GM23248 (cell line): ENCODE data around the gene ELAVL1.

ENCODE experiments used
- EZH2 ChIP-seq: fragments of 200-600 bp; sonication (generic); IDR thresholded peaks from 2 replicates; pipeline ENCODE4 v1.6.1; 2018; ENCODE audit warnings: antibody characterized with exemption, mild to moderate bottlenecking; ENCODE audit not compliant: insufficient read depth, poor library complexity, severe bottlenecking
- EZH2phosphoT487 ChIP-seq: fragments of 200-600 bp; sonication (generic); IDR thresholded peaks from 2 replicates; pipeline ENCODE4 v1.6.1; 2018; ENCODE audit warnings: antibody characterized with exemption, moderate library complexity, mild to moderate bottlenecking, low read depth; ENCODE audit not compliant: insufficient read depth

DNA sequence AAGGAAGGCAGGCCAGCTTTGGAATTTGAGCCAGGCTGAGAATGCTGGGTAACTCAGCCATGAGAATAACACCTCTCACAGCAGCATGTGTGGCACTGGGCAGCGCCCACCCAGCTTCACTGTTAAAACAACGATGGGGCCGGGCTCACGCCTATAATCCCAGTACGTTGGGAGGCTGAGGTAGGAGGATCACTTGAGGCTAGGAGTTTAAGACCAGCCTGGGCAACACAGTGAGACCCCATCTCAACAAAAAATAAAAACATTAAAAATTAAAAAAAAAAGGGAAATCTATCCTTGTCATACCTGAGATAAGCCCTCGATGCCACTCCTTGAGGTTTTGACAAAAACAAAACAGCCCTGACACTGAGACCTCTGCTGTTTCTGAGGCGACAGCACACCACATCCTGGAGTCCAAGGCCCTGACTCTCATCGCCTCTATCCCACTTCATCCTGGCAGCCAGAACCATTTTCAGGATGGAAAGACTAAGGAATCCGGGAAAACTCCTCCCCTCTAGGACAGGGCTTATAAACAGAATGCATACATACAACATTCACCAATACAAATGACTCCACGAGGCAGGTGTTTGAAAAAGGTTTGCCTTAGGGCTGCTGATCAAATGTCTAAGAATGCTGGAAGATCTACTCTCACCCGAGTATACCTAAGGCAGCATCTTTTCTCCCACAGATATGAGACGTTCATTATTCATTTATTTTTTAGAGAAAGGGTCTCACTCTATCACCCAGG, 39.3 kb downstream of the ELAVL1 start:
- TF ChIP-seq EZH2 (no peak), EZH2phosphoT487 (no peak)
